Right ventricle myocardium superior (tissue), 1 donor: Measurements from ENCODE around the gene TOR4A. TPM values are rescaled to one million over a fixed set of nuclear protein-coding genes. Genes with fewer than 3 reads are reported as not detected.
A peak's percentile ranks its signal among the peaks of the same experiment; 100 is the strongest.
"Not testable (repeated sequence)": the region's sequence is repeated elsewhere in the genome, so short reads cannot be mapped to it uniquely, and the experiment has no call there.

Source experiments
- ATAC-seq: fragments of 200-7000 bp; cut with Tn5 transposase; one replicate; pipeline ENCODE4 v1.9.1; 2020; ENCODE audit warnings: mild to moderate bottlenecking; ENCODE audit not compliant: poor library complexity
- DNase-seq: peaks from one replicate; pipeline ENCODE4 v3.0.0-alpha.2; 2020
- intact Hi-C: fragments of 100-400 bp; cut with DNase I; formaldehyde crosslinking; loops from one replicate; pipeline ENCODE4 v1.11.2; 2022
- total RNA-seq: library from RNA; stranded (reverse); fragmentation: NEBNext Ultra II Directional; extraction: Animal tissue kit (Norgen Biotek cat#: 25700); gene quantifications from one replicate; pipeline ENCODE4 v1.2.1, GENCODE V29; 2021
- donor health status: DM: no; HTN: yes; CAD: no; lungs with severe emphysema.

Gene TOR4A
- total RNA-seq, 1 donor from 2014 or later: 16.6 TPM

GRCh38 chr9:137250329-137251193 is 27.0 kb upstream of the TOR4A start:
- peak; percentile 36 for ATAC-seq
- DNase-seq: peak; percentile 64
- intact Hi-C loops: no loop called here

GRCh38 chr9:137251194-137251461 is 26.4 kb upstream of the TOR4A start, which contains the start of gene STPG3:
Gene STPG3, plus strand, starts transcription at chr9:137251286. Its CDS starts 1 bp downstream, at chr9:137251287.
- intact Hi-C loops: no loop called here
- ATAC-seq (no peak), DNase-seq (no peak)

DNA sequence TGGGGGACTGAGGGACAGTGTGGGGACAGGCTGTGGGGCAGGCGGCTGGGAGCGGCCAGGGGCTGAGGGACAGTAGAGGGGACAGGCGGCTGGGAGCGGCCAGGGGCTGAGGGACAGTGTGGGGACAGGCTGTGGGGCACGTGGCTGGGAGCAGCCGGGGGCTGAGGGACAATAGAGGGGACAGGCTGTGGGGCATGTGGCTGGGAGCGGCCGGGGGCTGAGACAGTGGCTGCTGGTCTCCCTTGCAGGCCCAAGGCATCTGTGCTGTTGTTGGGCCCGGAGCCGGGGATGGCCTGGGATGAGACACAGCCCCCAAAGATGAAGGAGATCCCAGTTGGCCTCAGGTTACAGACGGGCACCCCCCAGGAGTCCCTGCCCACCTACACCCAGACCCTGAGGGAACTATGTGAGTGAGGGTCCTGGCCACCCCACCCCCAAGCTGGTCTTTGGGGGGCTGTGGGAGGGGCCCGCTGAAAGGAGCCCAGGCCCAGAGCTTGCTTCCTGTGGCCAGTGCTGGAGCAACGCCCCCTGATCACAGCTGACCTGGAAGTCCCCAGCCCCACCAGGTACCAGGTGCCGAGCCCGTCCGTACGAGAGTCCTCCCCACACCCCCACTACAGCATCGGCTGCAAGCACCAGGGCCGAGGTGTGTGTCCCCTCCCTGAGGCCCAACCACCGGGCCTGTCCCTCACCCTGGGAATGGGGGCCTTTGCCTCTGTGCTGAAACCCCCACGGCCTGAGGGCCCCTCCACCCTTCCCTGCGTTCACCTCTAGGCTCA is 25.8 kb upstream of the TOR4A start:
- ATAC-seq: no peak
- no peak for DNase-seq
- intact Hi-C loops: no loop called here

DNA sequence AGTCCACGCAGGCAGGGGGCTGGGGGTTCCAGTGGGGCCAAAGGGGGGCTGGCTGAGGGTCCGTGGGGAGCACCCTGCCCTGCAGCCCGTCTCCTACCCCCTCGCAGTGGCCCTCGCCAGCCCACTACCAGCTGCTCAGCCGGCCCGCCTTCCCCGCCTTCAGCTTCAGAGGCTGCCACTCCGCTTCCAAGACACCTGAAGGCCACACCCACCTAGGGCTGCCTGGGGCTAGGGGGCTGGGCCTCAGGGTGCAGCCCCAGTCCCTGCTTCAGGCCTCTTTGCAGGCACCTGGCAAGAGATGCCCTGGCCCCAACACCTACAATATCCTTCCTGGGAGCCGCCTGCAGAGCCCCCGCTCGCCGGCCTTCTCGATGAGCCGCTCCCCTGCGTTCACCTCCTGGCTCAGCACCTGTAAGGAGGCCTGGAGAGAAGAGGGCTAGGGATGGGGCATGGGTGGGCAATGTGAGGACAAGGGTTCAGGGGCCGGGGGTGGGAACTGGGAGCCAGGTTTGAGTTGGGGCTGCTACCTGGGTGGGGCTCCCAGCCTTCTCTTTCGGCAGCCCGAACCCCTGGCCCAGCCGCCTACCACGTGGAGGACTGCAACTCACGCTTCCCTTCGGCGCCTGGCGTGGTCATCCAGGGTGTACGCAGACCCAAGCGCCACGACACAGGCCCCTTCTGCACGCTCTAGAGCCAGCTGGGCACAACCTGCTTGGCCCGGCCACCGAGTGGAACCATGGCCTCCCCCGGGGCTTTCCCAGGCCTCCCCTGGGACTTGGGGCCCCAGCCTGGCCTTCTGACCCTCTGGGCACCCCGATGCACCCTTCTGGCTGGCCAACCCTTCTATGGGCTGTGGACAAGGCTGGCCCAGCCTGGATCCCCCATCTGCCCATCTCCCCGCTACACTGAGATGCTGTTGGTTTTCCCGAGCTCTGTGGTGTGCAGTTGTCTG is 24.7 kb upstream of the TOR4A start:
- DNase-seq (no peak), ATAC-seq (no peak)
- intact Hi-C loops: no loop called here

DNA sequence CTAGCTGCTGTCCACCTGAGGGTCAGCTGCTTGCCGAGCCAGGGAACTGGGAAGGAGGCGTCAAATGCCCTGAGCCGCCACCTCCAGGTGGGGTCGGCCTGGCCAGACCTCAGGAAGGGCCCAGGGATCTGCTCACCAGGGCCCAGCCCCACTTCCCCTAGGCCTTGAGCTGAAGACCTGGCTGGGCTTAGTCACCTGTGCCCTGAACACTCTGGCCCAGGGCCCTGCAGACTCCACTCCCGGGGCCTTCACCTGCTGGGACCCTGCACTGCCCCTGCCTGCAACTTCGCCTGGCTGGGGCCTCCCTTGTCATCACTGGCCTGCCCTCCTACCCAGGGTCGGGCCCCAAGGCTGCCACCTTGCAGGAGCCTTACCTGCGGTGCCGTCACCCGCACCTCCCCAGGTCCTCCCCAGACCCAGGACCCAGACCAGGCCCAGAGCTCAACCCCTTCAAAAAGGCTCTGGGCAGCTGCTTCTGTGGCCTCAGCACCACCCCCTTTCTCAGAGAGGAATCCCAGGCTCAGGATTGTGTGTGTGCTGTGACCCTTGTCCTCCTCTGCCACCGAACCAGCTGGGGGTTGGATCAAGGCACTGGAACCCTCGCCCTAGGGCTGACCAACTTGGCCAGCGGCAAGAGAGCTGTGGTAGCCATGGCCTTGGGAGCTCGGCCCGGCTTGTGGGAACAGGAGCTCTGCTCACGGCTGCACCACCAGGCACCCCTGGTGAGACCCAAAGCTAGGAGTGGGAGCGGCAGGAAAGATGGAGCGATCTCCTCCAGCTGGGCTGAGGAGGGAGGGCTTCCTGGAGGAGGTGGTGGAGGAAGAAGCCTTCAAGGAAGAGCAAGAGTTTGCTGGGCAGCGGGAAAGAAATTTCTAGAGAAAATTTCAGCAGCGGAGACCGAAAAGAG is 23.6 kb upstream of the TOR4A start:
- no peak for ATAC-seq
- intact Hi-C loops: no loop called here
- DNase-seq: no peak

DNA sequence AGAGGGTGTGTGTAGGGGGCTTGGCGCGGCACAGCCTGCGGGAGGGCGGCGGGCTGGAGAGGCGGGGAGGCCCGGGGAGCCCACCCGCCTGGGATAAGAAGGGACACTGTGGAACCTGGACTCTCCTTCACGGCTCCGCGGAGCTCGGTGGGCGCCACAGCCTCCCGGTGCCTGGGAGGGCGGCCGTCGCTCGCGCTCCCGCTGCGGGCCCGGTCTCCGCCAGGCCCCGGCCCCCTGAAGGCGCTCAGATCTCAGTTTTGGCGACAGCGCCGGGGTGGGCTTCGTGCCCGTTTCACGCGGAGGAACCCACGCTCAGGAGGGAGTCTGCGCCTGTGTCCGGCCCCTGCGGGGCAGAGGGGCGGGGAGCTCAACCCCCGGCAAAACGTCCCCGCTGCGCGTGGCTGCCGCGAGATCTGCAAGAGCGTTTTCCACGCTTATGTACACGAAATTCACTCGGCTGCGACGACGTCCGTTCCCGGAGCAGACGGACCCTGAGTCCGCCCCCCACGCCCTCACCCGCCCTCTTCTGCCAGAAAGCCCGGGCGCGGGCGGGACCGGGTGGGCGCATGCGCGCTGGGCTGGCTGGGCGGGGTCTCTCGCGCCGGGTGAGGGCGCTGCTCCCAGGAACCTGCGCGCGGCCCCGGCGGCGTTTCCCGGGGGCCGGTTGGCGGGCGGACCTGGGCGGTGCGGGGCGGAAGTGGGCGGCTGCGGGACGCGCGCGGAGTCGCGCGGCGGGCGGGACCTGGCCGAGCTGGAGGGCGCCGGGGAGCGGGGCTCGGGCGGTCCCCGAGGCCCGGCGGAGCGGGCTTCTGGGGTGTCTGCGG is 22.7 kb upstream of the TOR4A start, which contains the start of gene NELFB:
Gene NELFB (plus strand): TSS at position 704 of the 824 bp plus-strand sequence.
- intact Hi-C loops: no loop called here
- ATAC-seq (peak; percentile 92), DNase-seq (peak; percentile 97)

GRCh38 chr9:137255448-137256114 is 21.9 kb upstream of the TOR4A start:
- ATAC-seq: peak; percentile 20

DNA sequence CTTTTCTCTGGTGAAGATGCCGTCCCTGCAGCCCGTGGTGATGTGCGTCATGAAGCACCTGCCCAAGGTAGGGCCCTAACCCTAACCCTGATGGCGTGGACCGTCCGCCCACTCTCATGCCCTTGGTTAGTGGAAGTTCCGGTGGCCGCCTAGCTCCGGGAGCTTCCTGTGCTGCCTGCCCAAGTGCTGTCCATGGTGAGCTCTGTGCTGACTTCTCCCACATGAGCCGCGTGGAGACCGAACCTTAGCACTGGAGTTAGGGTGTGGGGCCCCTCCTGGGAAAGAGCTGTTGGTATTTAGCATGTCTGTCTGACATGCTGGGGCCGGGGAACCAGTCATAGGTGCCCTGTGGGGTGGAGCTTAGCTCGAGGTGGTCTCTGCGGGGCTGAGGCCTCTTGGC is 21.2 kb upstream of the TOR4A start:
- DNase-seq (no peak), ATAC-seq (no peak)

More at GRCh38 chr9:137255448-137256114, 21.9 kb upstream of the TOR4A start:
- intact Hi-C loops: no loop called here
- no peak for DNase-seq

GRCh38 chr9:137256856-137257255 is 20.7 kb upstream of the TOR4A start:
- no peak for DNase-seq
- intact Hi-C loops: no loop called here
- no peak for ATAC-seq

More for the DNA sequence above, 21.2 kb upstream of the TOR4A start:
- intact Hi-C loops: no loop called here

DNA sequence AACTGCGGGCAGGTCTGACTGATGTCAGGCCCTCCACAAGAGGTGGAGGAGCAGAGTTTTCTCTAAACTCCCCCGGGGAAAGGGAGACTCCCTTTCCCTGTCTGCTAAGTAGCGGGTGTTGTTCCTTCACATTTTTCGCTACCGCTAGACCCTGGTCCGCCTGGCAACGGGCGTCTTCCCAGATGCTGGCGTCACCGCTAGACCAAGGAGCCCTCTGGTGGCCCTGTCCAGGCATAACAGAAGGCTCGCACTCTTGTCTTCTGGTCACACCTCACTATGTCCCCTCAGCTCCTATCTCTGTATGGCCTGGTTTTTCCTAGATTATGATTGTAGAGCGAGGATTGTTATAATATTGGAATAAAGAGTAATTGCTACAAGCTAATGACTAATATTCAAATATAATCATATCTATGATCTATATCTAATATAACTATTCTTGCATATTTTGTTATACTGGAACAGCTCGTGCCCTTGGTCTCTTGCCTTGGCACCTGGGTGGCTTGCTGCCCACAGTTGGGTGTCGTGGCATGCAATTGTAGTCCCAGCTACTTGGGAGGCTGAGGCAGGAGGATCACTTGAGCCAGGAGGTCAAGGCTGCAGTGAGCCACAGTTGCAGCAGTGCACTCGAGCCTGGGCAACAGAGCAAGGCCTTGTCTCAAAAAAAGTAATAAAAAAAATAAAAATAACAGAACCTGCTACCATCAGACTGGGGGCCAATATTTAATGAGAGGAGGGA is 15.2 kb upstream of the TOR4A start:
- DNase-seq, ATAC-seq, intact Hi-C loops: not testable (repeated sequence)

DNA sequence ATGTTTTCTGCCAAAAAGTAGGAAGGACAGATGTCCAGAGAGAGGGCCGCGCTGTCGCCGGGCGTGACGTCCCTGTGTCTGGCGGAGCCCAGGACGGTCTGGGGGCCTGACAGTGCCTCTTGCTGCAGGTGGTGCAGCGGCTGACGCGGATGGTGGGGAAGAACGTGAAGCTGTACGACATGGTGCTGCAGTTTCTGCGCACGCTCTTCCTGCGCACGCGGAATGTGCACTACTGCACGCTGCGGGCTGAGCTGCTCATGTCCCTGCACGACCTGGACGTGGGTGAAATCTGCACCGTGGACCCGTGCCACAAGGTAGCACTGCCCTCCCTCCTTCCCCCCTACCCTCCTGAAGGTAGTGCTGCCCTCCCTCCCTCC is 14.6 kb upstream of the TOR4A start:
- ATAC-seq (no peak), DNase-seq (no peak)
- intact Hi-C loops: no loop called here

GRCh38 chr9:137263506-137263905 is 14.0 kb upstream of the TOR4A start:
- no peak for ATAC-seq
- intact Hi-C loops: no loop called here
- no peak for DNase-seq

DNA sequence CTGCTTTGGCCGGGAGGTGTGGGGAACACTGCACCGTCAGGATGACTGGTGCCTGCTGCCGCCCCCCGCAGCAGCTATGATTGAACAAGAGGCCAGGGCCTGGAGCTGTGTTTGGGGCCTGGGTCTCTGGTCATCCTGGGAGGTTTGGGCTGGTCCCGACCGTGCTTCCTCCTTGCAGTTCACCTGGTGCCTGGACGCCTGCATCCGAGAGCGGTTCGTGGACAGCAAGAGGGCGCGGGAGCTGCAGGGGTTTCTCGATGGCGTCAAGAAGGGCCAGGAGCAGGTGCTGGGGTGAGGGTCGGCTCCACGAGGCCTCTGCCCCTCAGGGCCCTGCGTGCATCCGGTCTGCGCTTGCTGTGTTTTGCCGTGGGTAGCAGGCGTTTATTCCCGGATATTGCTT is 13.5 kb upstream of the TOR4A start:
- intact Hi-C loops: no loop called here
- ATAC-seq (no peak), DNase-seq (no peak)

- DNase-seq (no peak), ATAC-seq (no peak)
- intact Hi-C loops: no loop called here
These were observed 11.9 kb upstream of the TOR4A start for GRCh38 chr9:137265496-137266161.

- DNase-seq: no peak
- intact Hi-C loops: no loop called here
- no peak for ATAC-seq
These were observed 11.4 kb upstream of the TOR4A start for GRCh38 chr9:137266162-137266527.
